GM18507 (cell line): Measurements from ENCODE around the gene ACACA.
"Not testable (repeated sequence)": the region's sequence is repeated elsewhere in the genome, so short reads cannot be mapped to it uniquely, and the experiment has no call there.

ENCODE experiments used
- DNase-seq: peaks from one replicate; pipeline ENCODE4 v3.0.0; 2011; ENCODE audit warnings: low read depth; ENCODE audit not compliant: insufficient read length; ENCODE audit errors: extremely low spot score
- FAIRE-seq: peaks from 2 replicates; lab custom pipeline; 2011; peaks lifted over from hg19 to GRCh38; lab: Jason Lieb, UNC

The ACACA gene

DNA sequence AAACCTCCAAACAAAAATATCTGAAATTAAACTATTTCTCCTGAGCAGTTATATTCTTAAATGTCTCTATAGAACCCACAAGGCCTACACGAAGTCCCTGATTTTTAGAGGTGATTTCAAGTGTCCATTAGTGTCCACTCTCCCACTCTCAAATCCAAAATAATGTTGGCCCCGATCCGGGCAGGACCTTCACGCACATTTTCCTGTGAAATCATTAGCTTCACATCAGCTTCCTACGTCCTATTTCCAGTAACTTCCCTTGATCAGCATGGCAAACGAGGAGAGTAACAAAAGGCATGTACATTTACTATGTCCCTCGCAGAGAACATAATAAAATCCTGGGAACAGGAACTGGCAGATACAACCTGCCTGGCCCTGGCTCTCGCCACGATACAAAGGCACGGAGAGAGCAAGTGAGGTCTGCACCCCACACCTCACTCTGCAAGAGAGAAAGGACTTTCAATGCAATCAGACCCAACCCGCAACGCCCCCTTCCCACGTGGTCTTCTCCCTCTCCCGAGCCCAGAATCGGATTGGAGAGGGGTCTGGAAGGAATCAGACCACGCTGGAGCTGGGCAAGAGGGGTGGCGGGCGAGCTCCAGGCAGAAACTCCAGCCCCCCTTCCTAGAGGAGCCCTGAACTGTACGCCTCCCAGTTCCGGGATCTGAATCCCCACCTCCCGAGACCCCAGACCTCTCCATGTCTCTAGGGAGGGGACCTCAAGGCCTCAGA, 48.4 kb downstream of the ACACA start:
- FAIRE-seq: no peak
- DNase-seq: peak; percentile 26

GRCh38 chr17:37356796-37357569, 49.7 kb downstream of the ACACA start:
- not testable (repeated sequence) for DNase-seq, FAIRE-seq

DNA sequence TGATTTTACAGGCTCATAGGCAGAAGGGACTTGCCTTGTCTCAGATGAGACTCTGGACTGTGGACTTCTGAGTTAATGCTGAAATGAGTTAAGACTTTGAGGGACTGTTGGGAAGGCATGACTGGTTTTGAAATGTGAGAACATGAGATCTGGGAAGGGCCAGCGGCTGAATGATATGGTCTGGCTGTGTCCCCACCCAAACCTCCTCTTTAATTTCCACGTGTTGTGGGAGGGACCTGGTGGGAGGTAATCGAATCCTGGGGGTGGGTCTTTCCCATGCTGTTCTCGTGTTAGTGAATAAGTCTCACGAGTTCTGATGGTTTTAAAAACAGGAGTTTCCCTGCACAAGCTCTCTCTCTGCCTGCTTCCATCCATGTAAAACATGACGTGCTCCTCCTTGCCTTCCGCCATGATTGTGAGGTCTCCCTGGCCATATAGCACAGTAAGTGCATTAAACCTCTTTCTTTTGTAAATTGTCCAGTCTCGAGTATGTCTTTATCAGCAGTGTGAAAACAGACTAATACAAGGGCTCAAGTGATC, 59.7 kb downstream of the ACACA start:
- not testable (repeated sequence) for DNase-seq, FAIRE-seq

DNA sequence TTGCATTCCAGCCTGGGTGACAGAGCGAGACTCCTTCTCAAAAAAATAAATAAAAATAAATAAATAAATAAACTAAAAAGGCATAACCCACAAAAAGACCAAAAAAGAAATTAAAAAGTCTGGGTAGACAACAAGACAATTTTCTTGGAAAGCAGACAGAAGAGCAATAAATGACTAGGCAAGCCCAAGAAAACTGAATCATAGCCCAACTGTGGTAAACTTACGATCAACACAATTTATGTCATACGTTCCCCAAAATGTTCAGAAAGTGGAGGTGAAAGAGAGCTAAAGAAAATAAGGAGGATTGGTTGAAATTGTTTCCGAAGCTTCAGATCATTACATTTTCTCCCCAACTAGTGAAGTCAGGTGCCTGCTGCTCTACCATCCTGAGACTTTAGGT, 62.1 kb downstream of the ACACA start:
- DNase-seq (no peak), FAIRE-seq (no peak)

DNA sequence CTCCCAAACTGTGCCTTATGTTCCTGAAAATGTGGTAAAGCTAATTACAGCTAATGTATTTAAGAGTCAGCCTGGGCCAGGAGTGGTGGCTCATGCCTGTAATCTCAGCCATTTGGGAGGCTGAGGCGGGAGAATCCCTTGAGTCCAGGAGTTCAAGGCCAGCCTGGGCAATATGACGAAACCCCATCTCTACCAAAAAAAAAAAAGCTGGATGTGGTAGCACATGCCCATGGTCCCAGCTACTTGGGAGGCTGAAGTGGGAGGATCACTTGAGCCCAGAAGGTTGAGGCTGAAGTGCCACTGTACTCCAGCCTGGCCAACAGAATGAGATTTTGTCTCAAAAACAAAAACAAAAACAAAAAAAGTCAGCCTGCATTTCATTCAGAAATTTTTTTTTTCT, 64.0 kb downstream of the ACACA start:
- FAIRE-seq: no peak
- DNase-seq: no peak

GRCh38 chr17:37340804-37341203, 65.8 kb downstream of the ACACA start:
- no peak for FAIRE-seq
- no peak for DNase-seq

DNA sequence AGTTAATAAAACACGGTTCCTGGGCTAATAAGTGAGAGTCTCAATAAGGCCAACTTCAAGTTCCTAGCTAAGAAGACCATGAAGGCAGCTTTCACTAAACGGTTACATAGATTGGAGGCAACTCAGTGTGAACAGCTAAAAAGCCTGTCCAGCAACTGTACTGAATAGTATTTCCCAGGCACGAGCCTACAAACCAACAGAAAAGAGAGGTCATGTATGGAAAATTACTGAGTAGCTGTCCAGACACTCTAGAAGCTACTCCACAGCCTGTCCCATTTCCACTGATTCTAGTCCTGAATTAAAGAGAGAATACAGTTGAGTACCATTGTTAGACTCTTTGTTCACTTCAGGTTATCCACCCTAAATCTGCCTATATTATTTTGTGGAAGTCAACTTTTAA, 67.3 kb downstream of the ACACA start:
- DNase-seq (no peak), FAIRE-seq (no peak)

- FAIRE-seq: no peak
Measured at GRCh38 chr17:37338847-37339246, 67.8 kb downstream of the ACACA start.

DNA sequence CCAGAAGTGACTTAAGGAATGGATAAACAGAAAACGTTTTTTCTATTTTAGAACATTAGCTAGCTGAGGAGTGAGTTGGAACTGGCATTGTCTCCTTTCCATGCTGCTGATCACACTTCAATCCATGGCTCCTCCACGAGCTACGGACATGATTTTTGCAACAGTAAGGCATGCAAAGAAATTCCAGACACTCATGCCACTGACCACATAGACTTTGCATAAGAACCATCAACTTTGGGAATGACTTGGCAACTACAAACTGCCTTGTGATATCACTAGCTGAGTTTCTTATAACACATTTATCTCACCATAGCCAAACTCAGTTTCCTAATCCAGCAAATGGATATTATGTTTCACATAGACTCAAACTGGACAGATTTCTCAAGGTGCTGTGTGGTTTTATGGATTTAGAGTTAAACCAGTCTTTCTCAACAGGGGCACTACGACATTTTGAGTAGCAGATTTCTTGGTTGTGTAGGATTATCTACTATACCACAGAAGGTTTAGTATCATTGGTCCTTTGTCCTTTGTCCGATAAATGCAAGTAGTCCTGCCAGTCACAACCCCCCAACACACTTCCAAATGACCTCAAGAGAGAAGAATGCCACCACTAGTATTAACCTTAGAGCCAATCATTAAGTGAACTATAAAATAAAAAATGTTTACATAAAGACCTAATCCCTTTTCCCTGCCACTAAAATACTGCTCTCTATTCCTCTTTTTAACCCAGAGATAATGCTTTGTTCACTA, 79.1 kb downstream of the ACACA start:
- DNase-seq (no peak), FAIRE-seq (no peak)

More at GRCh38 chr17:37338847-37339246, 67.8 kb downstream of the ACACA start:
- DNase-seq: no peak

- DNase-seq: no peak
- no peak for FAIRE-seq
Measured at GRCh38 chr17:37322826-37323561, 83.6 kb downstream of the ACACA start.

- FAIRE-seq (no peak), DNase-seq (no peak)
Measured at GRCh38 chr17:37322106-37322505, 84.5 kb downstream of the ACACA start.

DNA sequence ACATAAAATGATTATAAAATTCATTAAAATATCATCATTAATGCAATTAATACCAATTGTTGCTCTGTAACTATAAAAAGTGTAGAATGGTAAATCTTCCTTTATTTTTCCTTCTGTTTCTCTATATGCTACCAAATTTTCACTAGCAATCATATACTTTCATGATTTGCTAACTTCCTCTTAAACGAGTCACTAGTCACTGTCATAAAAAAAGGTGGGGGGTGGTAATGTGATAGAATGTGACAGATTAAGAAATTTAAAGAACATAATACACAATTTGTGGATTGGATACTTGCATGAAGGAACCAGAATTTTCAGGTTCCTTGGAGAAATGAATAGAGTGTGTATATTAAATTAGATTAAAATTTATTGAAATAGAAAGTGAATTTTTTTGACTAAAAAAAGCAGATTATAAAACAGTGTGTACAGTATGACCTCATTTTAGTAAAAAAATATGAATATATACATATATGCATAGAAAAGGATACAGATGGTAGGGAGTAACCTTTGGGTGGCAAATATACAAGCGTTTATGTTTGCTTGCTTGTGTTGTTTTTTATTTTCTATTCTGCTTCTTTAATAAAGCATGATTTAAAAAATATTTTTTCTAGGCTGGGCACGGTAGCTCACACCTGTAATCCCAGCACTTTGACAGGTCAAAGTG, 87.6 kb downstream of the ACACA start:
- no peak for FAIRE-seq
- no peak for DNase-seq

- no peak for DNase-seq
- no peak for FAIRE-seq
Measured at GRCh38 chr17:37317867-37318266, 88.8 kb downstream of the ACACA start.

DNA sequence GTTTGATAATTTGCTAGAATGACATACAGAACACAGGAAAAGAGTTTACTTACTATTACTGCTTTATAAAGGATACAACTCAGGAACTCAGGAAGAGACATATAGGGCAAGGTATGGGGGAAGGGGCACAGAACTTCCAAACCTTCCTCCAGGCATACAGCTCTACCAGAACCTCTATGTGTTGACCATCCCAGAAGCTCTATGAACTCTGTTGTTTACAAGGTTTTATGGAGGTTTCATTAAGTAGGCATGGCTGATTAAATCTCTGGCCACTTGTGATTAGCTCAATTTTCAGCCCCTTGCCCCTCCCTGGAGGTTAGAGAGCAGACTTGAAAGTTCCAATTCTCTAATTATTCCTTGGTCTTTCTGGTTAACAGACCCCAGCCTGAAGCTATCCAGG, 91.0 kb downstream of the ACACA start:
- DNase-seq: no peak
- no peak for FAIRE-seq

DNA sequence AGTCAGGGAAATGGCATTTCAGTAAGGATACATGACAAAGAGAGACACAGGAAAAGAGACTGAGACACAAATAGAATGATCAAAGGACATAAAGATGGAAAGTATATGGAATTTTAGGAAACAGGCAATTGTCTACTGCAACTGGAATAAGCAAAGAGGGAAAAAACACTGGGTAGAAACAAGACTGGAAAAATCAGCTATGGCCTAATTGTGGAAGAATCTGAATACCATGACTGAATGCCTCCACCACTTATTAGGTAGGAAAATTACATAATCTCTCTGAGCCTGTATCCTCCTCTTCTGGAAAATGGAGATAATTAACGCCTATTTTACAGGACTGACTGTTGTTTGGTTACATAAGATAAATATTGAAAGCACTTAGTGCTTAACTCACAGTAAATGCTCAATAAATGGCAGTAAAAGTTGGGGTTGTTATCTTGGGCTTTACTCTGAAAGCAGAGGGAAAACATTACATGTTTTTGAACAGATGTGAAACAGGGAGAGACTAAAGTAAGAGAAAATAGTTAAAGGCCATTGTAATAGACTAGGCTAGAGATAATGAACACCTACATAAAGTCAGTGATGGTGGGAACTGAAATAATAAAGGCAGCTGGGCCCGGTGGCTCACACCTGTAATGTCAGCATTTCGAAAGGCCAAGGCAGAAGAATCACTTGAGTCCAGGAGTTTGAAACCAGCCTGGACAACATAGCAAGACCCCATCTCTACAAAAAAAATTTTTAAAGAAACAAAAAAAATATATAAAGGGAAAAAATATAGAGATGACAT, 94.3 kb downstream of the ACACA start:
- DNase-seq (no peak), FAIRE-seq (no peak)

DNA sequence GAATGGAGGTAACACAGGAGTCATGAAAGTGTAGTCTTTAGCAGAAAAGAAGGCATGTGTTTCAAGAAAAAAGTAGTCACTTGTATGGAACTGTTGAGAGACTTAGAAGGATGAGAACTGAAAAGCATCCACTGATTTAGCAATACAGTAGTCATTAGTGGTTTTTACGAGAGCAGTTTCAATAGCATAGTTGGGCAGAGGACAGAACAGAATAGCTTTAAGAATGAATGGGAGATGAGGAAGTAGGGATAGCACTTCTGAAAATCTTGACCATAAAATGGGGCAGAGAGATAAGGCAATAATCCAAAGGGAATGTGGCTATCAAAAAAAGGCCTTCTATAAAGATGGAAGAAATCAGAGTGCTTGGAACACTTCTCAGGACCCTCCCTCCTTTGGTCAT, 95.7 kb downstream of the ACACA start:
- no peak for FAIRE-seq
- no peak for DNase-seq

DNA sequence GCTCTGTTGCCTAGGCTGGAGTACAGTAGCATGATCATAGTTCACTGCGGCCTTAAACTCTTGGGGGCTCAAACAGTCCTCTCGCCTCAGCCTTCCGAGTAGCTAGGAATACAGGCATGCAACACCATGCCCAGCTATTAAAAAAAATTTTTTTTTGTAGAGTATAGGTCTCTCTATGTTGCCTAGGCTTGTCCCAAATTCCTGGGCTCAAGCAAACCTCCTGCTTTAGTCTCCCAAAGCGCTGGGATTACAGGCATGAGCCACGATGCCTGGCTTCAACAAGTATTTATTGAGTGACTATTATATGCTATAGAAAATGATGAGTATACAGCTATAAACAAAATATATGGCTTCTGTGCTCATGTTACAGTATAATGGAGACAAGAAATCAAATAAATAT, 97.6 kb downstream of the ACACA start:
- no peak for DNase-seq
- FAIRE-seq: no peak

GRCh38 chr17:37305406-37305905, 101.2 kb downstream of the ACACA start:
- FAIRE-seq (no peak), DNase-seq (no peak)
